Anterior cingulate cortex (tissue), 58 donors: Measurements from ENCODE around the gene SYT2.

ENCODE experiments used
- DNase-seq, 58 donors: peaks; one replicate each; lab custom pipeline; 2025; lab: John Stamatoyannopoulos, UW

The SYT2 gene

GRCh38 chr1:202706851-202707250 is 3.4 kb downstream of the SYT2 start:
- DNase-seq: no peak

GRCh38 chr1:202704601-202705000 is 5.7 kb downstream of the SYT2 start:
- DNase-seq: no peak

GRCh38 chr1:202703191-202703590 is 7.1 kb downstream of the SYT2 start:
- no peak for DNase-seq

- DNase-seq: no peak
These were observed 8.2 kb downstream of the SYT2 start for GRCh38 chr1:202702088-202702487.

GRCh38 chr1:202701200-202701599 is 9.1 kb downstream of the SYT2 start:
- no peak for DNase-seq

GRCh38 chr1:202700061-202700460 is 10.2 kb downstream of the SYT2 start:
- no peak for DNase-seq

GRCh38 chr1:202698276-202698675 is 12.0 kb downstream of the SYT2 start:
- no peak for DNase-seq

- no peak for DNase-seq
These were observed 13.2 kb downstream of the SYT2 start for GRCh38 chr1:202697038-202697437.

- no peak for DNase-seq
These were observed 15.9 kb downstream of the SYT2 start for GRCh38 chr1:202694314-202694713.

GRCh38 chr1:202692959-202693555 is 17.2 kb downstream of the SYT2 start:
- DNase-seq: peak in 23 of 58 donors; percentile 1 to 39 (median 14)

GRCh38 chr1:202691816-202692215 is 18.4 kb downstream of the SYT2 start:
- DNase-seq: no peak

GRCh38 chr1:202689493-202690342 is 20.5 kb downstream of the SYT2 start:
- no peak for DNase-seq

GRCh38 chr1:202689082-202689481 is 21.2 kb downstream of the SYT2 start:
- DNase-seq: no peak

- DNase-seq: peak in 17 of 58 donors; percentile 6 to 63 (median 20)
These were observed 21.9 kb downstream of the SYT2 start for GRCh38 chr1:202688401-202688800.

GRCh38 chr1:202687798-202688197 is 22.5 kb downstream of the SYT2 start:
- no peak for DNase-seq

GRCh38 chr1:202687370-202687769 is 22.9 kb downstream of the SYT2 start:
- DNase-seq: no peak

GRCh38 chr1:202685641-202686040 is 24.6 kb downstream of the SYT2 start:
- DNase-seq: no peak

- DNase-seq: no peak
These were observed 25.5 kb downstream of the SYT2 start for GRCh38 chr1:202684716-202685115.

GRCh38 chr1:202683029-202683428 is 27.2 kb downstream of the SYT2 start:
- no peak for DNase-seq

GRCh38 chr1:202682477-202682876 is 27.8 kb downstream of the SYT2 start:
- no peak for DNase-seq

GRCh38 chr1:202681736-202682420 is 28.4 kb downstream of the SYT2 start:
- no peak for DNase-seq
